HepG2 (cell line): ENCODE data around the gene APEX1. TPM values are rescaled to one million over a fixed set of nuclear protein-coding genes. Genes with fewer than 3 reads are reported as not detected.
A peak's percentile ranks its signal among the peaks of the same experiment; 100 is the strongest.

Experiments used
- ARID4A ChIP-seq: sonication (generic); formaldehyde crosslinking; IDR thresholded peaks from 2 replicates; pipeline ENCODE4 v1.5.0; 2020; ENCODE audit warnings: mild to moderate bottlenecking, missing genetic modification reagents, borderline replicate concordance
- E2F1 ChIP-seq: sonication (generic); formaldehyde crosslinking; IDR thresholded peaks from 2 replicates; pipeline ENCODE4 v1.5.0; 2020; ENCODE audit warnings: missing genetic modification reagents
- KDM4B ChIP-seq: sonication (generic); formaldehyde crosslinking; IDR thresholded peaks from 2 replicates; pipeline ENCODE4 v1.4.0; 2020; ENCODE audit warnings: missing genetic modification reagents
- PAX8 ChIP-seq: sonication (generic); formaldehyde crosslinking; IDR thresholded peaks from 2 replicates; pipeline ENCODE4 v1.8.0; 2022; ENCODE audit warnings: mild to moderate bottlenecking, missing genetic modification reagents, borderline replicate concordance
- POGZ ChIP-seq: sonication (generic); formaldehyde crosslinking; IDR thresholded peaks from 2 replicates; pipeline ENCODE4 v1.4.0; 2020; ENCODE audit warnings: mild to moderate bottlenecking, missing genetic modification reagents
- SAP130 ChIP-seq: IDR thresholded peaks from 2 replicates; pipeline ENCODE4 v1.6.1; 2016; ENCODE audit warnings: low read depth
- TFAP4 ChIP-seq: sonication (generic); IDR thresholded peaks from 2 replicates; pipeline ENCODE4 v1.6.1; 2016; ENCODE audit warnings: low read depth, borderline replicate concordance
- TOPORS ChIP-seq: sonication (generic); formaldehyde crosslinking; IDR thresholded peaks from 2 replicates; pipeline ENCODE4 v1.8.0; 2023; ENCODE audit warnings: mild to moderate bottlenecking, missing genetic modification reagents
- ZNF407 ChIP-seq: sonication (generic); formaldehyde crosslinking; IDR thresholded peaks from one replicate; pipeline ENCODE4 v1.5.1; 2020; ENCODE audit warnings: mild to moderate bottlenecking, missing genetic modification reagents; ENCODE audit errors: not compliant biosample characterization
- ZNF703 ChIP-seq: sonication (generic); formaldehyde crosslinking; IDR thresholded peaks from 2 replicates; pipeline ENCODE4 v1.5.1; 2020; ENCODE audit warnings: missing genetic modification reagents, mild to moderate bottlenecking, moderate library complexity, borderline replicate concordance
- ZSCAN5A ChIP-seq: sonication (generic); formaldehyde crosslinking; IDR thresholded peaks from 2 replicates; pipeline ENCODE4 v1.8.0; 2022; ENCODE audit warnings: mild to moderate bottlenecking, missing genetic modification reagents, borderline replicate concordance
- polyA plus RNA-seq, 8 experiments: library from polyadenylated mRNA; depleted of rRNA in 3 of 8; stranded (reverse) in 7 of 8; unstranded in 1 of 8; fragments of >200 nt; fragmentation: Illumina TruSeq in 4 of 8; extraction: Trizol in 4 of 8; gene quantifications; 2 replicates each; pipeline versions ENCODE4 v1.2.1 to v1.2.3, GENCODE V29; 2011 to 2016; ENCODE audit warnings: low read depth in 4 of 8, missing spikeins in 1 of 8, mixed read lengths in 1 of 8; ENCODE audit not compliant: insufficient read depth in 1 of 8
- total RNA-seq, 5 experiments: library from RNA; depleted of rRNA; stranded (reverse); fragments of >200 nt; fragmentation: Illumina TruSeq; extraction: Trizol; gene quantifications; 2 replicates each; pipeline ENCODE4 v1.2.3, GENCODE V29; 2016; ENCODE audit warnings: low read depth in 1 of 5

The APEX1 gene
- total and polyA plus RNA-seq, 2 of the 13 experiments (the other 11 are each of a cell fraction or from before 2014, with no cell fraction given): 171 to 405 TPM

- TF ChIP-seq ZNF407 (CRISPR knock-in tag) (peak; percentile 59), SAP130 (peak; percentile 99), KDM4B (CRISPR knock-in tag) (peak; percentile 72), TFAP4 (peak; percentile 56; the same call in 1 of the 2 replicates), ZSCAN5A (CRISPR knock-in tag) (peak; percentile 41; the same call in 1 of the 2 replicates), ZNF703 (no peak), E2F1 (CRISPR knock-in tag) (peak; percentile 43), TOPORS (CRISPR knock-in tag) (peak; percentile 83), PAX8 (CRISPR knock-in tag) (peak; percentile 91), POGZ (CRISPR knock-in tag) (peak; percentile 89), ARID4A (CRISPR knock-in tag) (peak; percentile 96)
These were observed at the start of gene APEX1, which contains the start of gene OSGEP (continued) for GRCh38 chr14:20454516-20455354.
